Fibroblast of mammary gland (primary cell): ENCODE data around the gene EPS8L1.
A peak's percentile ranks its signal among the peaks of the same experiment; 100 is the strongest.

Experiments used
- DNase-seq: peaks from one replicate; pipeline ENCODE4 v3.0.0-alpha.2; 2010; ENCODE audit warnings: low read depth
- H3K4me3 ChIP-seq: 2 replicates; pipeline ENCODE4 v1.5.1; 2011; ENCODE audit warnings: low read depth, mild to moderate bottlenecking, low read length, moderate library complexity; ENCODE audit not compliant: control insufficient read depth
- CTCF ChIP-seq: conservative IDR thresholded peaks from 2 replicates; pipeline ENCODE4 v1.5.1; 2011; ENCODE audit warnings: low read depth, low read length, inconsistent platforms; ENCODE audit not compliant: control insufficient read depth, insufficient read depth

The EPS8L1 gene

GRCh38 chr19:55113570-55114039, 37.9 kb downstream of the EPS8L1 start:
- H3K4me3 ChIP-seq = no peak overlapping the region
- TF ChIP-seq CTCF = no peak
- peak; percentile 93 for DNase-seq

DNA sequence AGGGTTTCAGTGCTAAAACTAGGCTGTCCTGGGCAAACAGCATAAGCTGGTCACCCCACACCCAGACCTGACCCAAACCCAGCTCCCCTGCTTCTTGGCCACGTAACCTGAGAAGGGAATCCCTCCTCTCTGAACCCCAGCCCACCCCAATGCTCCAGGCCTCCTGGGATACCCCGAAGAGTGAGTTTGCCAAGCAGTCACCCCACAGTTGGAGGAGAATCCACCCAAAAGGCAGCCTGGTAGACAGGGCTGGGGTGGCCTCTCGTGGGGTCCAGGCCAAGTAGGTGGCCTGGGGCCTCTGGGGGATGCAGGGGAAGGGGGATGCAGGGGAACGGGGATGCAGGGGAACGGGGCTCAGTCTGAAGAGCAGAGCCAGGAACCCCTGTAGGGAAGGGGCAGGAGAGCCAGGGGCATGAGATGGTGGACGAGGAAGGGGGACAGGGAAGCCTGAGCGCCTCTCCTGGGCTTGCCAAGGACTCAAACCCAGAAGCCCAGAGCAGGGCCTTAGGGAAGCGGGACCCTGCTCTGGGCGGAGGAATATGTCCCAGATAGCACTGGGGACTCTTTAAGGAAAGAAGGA, 39.0 kb downstream of the EPS8L1 start:
- no peak for DNase-seq
- no peak for TF ChIP-seq CTCF
- H3K4me3 ChIP-seq = no peak overlapping the region

DNA sequence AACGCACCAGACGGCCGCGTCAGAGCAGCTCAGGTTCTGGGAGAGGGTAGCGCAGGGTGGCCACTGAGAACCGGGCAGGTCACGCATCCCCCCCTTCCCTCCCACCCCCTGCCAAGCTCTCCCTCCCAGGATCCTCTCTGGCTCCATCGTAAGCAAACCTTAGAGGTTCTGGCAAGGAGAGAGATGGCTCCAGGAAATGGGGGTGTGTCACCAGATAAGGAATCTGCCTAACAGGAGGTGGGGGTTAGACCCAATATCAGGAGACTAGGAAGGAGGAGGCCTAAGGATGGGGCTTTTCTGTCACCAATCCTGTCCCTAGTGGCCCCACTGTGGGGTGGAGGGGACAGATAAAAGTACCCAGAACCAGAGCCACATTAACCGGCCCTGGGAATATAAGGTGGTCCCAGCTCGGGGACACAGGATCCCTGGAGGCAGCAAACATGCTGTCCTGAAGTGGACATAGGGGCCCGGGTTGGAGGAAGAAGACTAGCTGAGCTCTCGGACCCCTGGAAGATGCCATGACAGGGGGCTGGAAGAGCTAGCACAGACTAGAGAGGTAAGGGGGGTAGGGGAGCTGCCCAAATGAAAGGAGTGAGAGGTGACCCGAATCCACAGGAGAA, 39.9 kb downstream of the EPS8L1 start:
- DNase-seq = peak; percentile 35
- TF ChIP-seq CTCF = no peak

DNA sequence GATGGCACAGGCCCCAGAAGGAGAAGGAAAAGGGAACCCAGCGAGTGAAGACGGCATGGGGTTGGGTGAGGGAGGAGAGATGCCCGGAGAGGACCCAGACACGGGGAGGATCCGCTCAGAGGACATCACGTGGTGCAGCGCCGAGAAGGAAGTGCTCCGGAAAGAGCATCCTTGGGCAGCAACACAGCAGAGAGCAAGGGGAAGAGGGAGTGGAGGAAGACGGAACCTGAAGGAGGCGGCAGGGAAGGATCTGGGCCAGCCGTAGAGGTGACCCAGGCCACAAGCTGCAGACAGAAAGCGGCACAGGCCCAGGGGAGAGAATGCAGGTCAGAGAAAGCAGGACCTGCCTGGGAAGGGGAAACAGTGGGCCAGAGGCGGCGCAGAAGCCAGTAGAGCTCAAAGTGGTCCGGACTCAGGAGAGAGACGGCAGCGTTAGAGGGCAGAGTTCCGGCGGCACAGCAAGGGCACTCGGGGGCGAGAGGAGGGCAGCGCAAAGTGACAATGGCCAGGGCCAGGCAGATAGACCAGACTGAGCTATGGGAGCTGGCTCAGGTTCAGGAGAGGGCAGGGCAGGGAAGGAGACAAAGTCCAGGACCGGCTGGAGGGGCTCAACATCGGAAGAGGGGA, 40.7 kb downstream of the EPS8L1 start:
- TF ChIP-seq CTCF = no peak
- peak; percentile 63 for DNase-seq

More for the DNA sequence above, 39.9 kb downstream of the EPS8L1 start:
- H3K4me3 ChIP-seq = peak overlapping the region; percentile 95

DNA sequence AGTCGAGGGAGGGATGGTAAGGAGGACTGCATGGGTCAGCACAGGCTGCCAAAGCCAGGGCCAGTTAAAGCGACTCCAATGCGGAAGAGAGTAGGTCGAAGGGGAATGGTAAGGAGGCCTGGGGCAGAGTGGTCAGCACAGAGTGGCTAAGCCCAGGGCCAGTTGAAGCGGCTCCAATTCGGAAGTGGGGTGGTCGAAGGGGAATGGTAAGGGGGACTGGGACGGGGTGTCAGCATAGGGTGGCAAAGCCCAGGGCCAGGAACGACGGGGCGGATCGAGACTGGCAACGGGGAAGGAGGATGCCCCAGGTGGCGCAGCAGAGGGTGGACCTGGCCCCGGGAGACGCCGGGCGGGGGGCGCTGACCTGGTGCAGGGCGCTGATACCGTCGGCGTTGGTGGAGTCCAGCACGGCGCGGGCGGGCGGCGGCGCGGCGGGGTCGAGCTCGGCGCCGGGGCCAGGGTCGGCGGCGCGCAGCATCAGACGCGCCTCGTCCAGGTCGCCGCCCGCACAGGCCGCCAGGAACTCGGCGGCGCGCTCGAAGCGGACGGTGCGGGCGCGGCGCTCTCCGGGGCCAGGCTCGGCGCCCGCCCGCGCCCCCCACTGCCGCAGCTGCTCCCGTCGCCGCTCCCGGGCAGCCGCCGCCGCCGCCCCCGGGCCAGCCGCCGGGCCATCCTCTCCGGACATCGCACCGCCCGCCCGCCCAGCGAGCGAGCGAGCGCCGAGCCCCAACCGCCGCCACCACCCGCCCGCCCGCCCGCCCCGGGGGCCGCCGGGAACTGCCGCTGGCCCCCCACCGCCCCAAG, 41.4 kb downstream of the EPS8L1 start, which contains the start of gene PPP1R12C:
PPP1R12C (minus strand) TSS at position 779 of the 804 bp plus-strand sequence; CDS start at position 685, 94 bp downstream.
- peak within 1 kb of the TSS; percentile 95 for H3K4me3 ChIP-seq
- DNase-seq = no peak
- TF ChIP-seq CTCF = no peak

More for the DNA sequence above, 40.7 kb downstream of the EPS8L1 start:
- peak overlapping the region; percentile 95 for H3K4me3 ChIP-seq

GRCh38 chr19:55117663-55118391, 42.2 kb downstream of the EPS8L1 start:
- H3K4me3 ChIP-seq = peak overlapping the region; percentile 72
- DNase-seq = peak; percentile 98
- TF ChIP-seq CTCF = no peak
